ENCODE data around the gene TTBK2. TPM values are rescaled to one million over a fixed set of nuclear protein-coding genes. Genes with fewer than 3 reads are reported as not detected.

The TTBK2 gene
- total RNA-seq, 1 experiment from 2014 or later: 10.6 TPM

DNA sequence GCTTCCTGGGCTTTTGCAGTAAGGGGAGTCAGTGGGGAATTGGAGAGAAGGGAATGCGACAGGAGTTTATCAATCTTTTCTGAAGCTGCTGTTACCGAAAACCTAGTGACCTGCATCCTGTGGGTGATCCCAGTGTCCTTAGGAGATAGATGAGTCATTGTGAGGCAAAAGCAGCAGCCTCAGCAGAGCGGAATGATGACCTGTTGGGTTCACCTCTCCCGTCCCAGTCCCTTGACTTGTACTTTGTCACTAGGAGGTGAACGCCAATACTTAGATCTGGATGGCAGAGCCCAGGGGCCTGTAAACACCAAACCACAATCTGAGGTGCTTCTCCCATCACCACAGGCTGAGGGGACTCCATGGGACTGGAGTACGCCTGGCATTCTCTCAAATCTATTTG is 201.5 kb downstream of the TTBK2 start:
- no TSS peak for BruUV-seq (replicated peaks)
- TF ChIP-seq ELF1 (IDR thresholded peaks at IDR 0.05; ENCODE audit: borderline replicate concordance, low read depth) (no peak), EZH2phosphoT487 (IDR thresholded peaks at IDR 0.05; ENCODE audit: borderline replicate concordance) (no peak), EZH2 (IDR thresholded peaks at IDR 0.05) (no peak), ZFX (IDR thresholded peaks at IDR 0.05) (no peak), RAD21 (IDR thresholded peaks at IDR 0.05; ENCODE audit: low read depth) (no peak), FOSL1 (IDR thresholded peaks at IDR 0.05; ENCODE audit: low read depth) (no peak), CBX3 (IDR thresholded peaks at IDR 0.05; ENCODE audit: low read depth) (no peak), POLR2A (IDR thresholded peaks at IDR 0.05; ENCODE audit: borderline replicate concordance, extremely low read depth, insufficient read depth, insufficient read length) (no peak), ZNF274 (IDR thresholded peaks at IDR 0.05; ENCODE audit: low read depth, low read length) (no peak), SIN3A (IDR thresholded peaks at IDR 0.05; ENCODE audit: low read depth) (no peak)
- TF ChIP-seq, protein P1, sequence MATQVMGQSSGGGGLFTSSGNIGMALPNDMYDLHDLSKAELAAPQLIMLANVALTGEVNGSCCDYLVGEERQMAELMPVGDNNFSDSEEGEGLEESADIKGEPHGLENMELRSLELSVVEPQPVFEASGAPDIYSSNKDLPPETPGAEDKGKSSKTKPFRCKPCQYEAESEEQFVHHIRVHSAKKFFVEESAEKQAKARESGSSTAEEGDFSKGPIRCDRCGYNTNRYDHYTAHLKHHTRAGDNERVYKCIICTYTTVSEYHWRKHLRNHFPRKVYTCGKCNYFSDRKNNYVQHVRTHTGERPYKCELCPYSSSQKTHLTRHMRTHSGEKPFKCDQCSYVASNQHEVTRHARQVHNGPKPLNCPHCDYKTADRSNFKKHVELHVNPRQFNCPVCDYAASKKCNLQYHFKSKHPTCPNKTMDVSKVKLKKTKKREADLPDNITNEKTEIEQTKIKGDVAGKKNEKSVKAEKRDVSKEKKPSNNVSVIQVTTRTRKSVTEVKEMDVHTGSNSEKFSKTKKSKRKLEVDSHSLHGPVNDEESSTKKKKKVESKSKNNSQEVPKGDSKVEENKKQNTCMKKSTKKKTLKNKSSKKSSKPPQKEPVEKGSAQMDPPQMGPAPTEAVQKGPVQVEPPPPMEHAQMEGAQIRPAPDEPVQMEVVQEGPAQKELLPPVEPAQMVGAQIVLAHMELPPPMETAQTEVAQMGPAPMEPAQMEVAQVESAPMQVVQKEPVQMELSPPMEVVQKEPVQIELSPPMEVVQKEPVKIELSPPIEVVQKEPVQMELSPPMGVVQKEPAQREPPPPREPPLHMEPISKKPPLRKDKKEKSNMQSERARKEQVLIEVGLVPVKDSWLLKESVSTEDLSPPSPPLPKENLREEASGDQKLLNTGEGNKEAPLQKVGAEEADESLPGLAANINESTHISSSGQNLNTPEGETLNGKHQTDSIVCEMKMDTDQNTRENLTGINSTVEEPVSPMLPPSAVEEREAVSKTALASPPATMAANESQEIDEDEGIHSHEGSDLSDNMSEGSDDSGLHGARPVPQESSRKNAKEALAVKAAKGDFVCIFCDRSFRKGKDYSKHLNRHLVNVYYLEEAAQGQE (IDR thresholded peaks at IDR 0.05; ENCODE audit: low read depth): no peak
- TF ChIP-seq, protein P2, sequence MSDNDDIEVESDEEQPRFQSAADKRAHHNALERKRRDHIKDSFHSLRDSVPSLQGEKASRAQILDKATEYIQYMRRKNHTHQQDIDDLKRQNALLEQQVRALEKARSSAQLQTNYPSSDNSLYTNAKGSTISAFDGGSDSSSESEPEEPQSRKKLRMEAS (IDR thresholded peaks at IDR 0.05): no peak
- TF ChIP-seq, protein P3, sequence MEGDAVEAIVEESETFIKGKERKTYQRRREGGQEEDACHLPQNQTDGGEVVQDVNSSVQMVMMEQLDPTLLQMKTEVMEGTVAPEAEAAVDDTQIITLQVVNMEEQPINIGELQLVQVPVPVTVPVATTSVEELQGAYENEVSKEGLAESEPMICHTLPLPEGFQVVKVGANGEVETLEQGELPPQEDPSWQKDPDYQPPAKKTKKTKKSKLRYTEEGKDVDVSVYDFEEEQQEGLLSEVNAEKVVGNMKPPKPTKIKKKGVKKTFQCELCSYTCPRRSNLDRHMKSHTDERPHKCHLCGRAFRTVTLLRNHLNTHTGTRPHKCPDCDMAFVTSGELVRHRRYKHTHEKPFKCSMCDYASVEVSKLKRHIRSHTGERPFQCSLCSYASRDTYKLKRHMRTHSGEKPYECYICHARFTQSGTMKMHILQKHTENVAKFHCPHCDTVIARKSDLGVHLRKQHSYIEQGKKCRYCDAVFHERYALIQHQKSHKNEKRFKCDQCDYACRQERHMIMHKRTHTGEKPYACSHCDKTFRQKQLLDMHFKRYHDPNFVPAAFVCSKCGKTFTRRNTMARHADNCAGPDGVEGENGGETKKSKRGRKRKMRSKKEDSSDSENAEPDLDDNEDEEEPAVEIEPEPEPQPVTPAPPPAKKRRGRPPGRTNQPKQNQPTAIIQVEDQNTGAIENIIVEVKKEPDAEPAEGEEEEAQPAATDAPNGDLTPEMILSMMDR (IDR thresholded peaks at IDR 0.05 in 2 of 3, conservative IDR thresholded peaks at IDR 0.05 in 1 of 3; ENCODE audit: borderline replicate concordance in 1 of 3, insufficient read depth in 1 of 3, low read depth in 2 of 3, low read length in 2 of 3): no peak
- CTCF ChIA-PET: no interaction called here
- ATAC-seq: no peak
- H3K27ac ChIP-seq (ENCODE audit: low read depth, low read length): no peak overlapping the region
- no peak overlapping the region for H3K4me2 ChIP-seq (ENCODE audit: low read length)
- intact Hi-C loops (cut with micrococcal nuclease): no loop called here
- no peaks in the 10 kb centered on the region for H3K79me2 ChIP-seq (ENCODE audit: insufficient read depth, low read length)
- H3K4me1 ChIP-seq (ENCODE audit: control insufficient read depth in 1 of 2, insufficient read depth in 2 of 2, low read length in 2 of 2): no peaks in the 10 kb centered on the region
- H3K4me3 ChIP-seq (replicated peaks in 1 of 2; ENCODE audit: low read depth in 1 of 2, low read length in 2 of 2): no peak overlapping the region
- no peak for DNase-seq (ENCODE audit: low read depth, low spot score)
- RAD21 ChIA-PET (ENCODE audit: low non-redundant PET in 1 of 2, low total read pairs in 2 of 2, uncharacterized antibody in 2 of 2, unreplicated experiment in 2 of 2): no interaction called here
- no peaks in the 10 kb centered on the region for H3K27me3 ChIP-seq (ENCODE audit: insufficient read depth, low read length)
- no peaks in the 10 kb centered on the region for H3K9me2 ChIP-seq (ENCODE audit: insufficient read depth)
- H4K20me1 ChIP-seq (ENCODE audit: insufficient read depth): no peaks in the 10 kb centered on the region
- H2AFZ ChIP-seq (ENCODE audit: low read depth, low read length, poor library complexity, severe bottlenecking): no peak overlapping the region
- peaks cover under 1 to 6% of the 10 kb centered on the region in 2 experiments; a peak in 2 of 4 replicates for H3K36me3 ChIP-seq (ENCODE audit: control insufficient read depth in 1 of 2, insufficient read depth in 2 of 2, low read length in 2 of 2)
- no peak overlapping the region for H3K9ac ChIP-seq (ENCODE audit: low read length)
- H3K9me3 ChIP-seq (ENCODE audit: control insufficient read depth in 1 of 2, insufficient read depth in 1 of 2, low read depth in 1 of 2, low read length in 2 of 2): no peaks in the 10 kb centered on the region
- POLR2A ChIA-PET: no interaction called here
